Neural cell (in vitro differentiated cells): ENCODE results near the gene RAET1L. TPM values are rescaled to one million over a fixed set of nuclear protein-coding genes. Genes with fewer than 3 reads are reported as not detected.

Source experiments
- H2AFZ ChIP-seq: fragments of 200-600, 300-800 bp; sonication (generic), shearing (Covaris generic); 2 replicates; pipeline ENCODE4 v1.6.0; 2014; ENCODE audit warnings: low read depth, mild to moderate bottlenecking, antibody characterized with exemption, low read length, moderate library complexity
- H3F3A ChIP-seq: fragments of 200-600 bp; shearing (Covaris generic); 2 replicates; pipeline ENCODE4 v1.6.1; 2016; ENCODE audit warnings: mild to moderate bottlenecking, moderate library complexity, mixed read lengths, antibody characterized with exemption, low read length; ENCODE audit not compliant: insufficient read depth, poor library complexity, severe bottlenecking
- H3K27ac ChIP-seq: fragments of 200-600, 300-800 bp; sonication (generic), shearing (Covaris generic); 2 replicates; pipeline ENCODE4 v1.5.1; 2014; ENCODE audit warnings: mild to moderate bottlenecking, low read length, moderate library complexity
- H3K27me3 ChIP-seq: fragments of 300-800, 200-600 bp; sonication (generic), shearing (Covaris generic); 2 replicates; pipeline ENCODE4 v1.6.0; 2014; ENCODE audit warnings: mild to moderate bottlenecking, low read depth, low read length, moderate library complexity; ENCODE audit not compliant: insufficient read depth
- H3K36me3 ChIP-seq: fragments of 300-800, 200-600 bp; sonication (generic), shearing (Covaris generic); 2 replicates; pipeline ENCODE4 v1.5.1; 2014; ENCODE audit warnings: mild to moderate bottlenecking, antibody characterized with exemption, low read length, moderate library complexity; ENCODE audit not compliant: insufficient read depth
- H3K4me2 ChIP-seq: fragments of 300-800, 200-600 bp; sonication (generic), shearing (Covaris generic); 2 replicates; pipeline ENCODE4 v1.6.0; 2014; ENCODE audit warnings: mild to moderate bottlenecking, low read length
- H3K4me3 ChIP-seq: fragments of 300-800, 200-600 bp; sonication (generic), shearing (Covaris generic); 2 replicates; pipeline ENCODE4 v1.5.1; 2014; ENCODE audit warnings: mild to moderate bottlenecking, low read length, moderate library complexity
- H3K79me2 ChIP-seq: fragments of 200-600 bp; shearing (Covaris generic); replicated peaks from 2 replicates; pipeline ENCODE4 v1.6.0; 2014; ENCODE audit warnings: mild to moderate bottlenecking, low read length, moderate library complexity; ENCODE audit not compliant: insufficient read depth
- H3K9ac ChIP-seq: fragments of 300-800, 200-600 bp; sonication (generic), shearing (Covaris generic); 2 replicates; pipeline ENCODE4 v1.6.1; 2016; ENCODE audit warnings: mild to moderate bottlenecking, low read length, mixed read lengths
- H3K9me2 ChIP-seq: fragments of 200-600 bp; shearing (Covaris generic); 2 replicates; pipeline ENCODE4 v1.6.1; 2016; ENCODE audit warnings: mild to moderate bottlenecking, low read length, mixed read lengths; ENCODE audit not compliant: insufficient read depth
- H3K9me3 ChIP-seq: fragments of 200-600, 300-800 bp; sonication (generic), shearing (Covaris generic); 2 replicates; pipeline ENCODE4 v1.6.1; 2016; ENCODE audit warnings: mild to moderate bottlenecking, mixed run types, low read length, moderate library complexity, mixed read lengths
- H4K20me1 ChIP-seq: fragments of 200-600 bp; shearing (Covaris generic); 2 replicates; pipeline ENCODE4 v1.6.1; 2016; ENCODE audit warnings: mild to moderate bottlenecking, mixed run types; ENCODE audit not compliant: insufficient read depth
- CTCF ChIP-seq: fragments of 450-650 bp; IDR thresholded peaks from 2 replicates; pipeline ENCODE4 v1.5.1; 2014; ENCODE audit warnings: antibody characterized with exemption, mild to moderate bottlenecking, moderate library complexity; ENCODE audit not compliant: poor library complexity, severe bottlenecking
- EP300 ChIP-seq: fragments of 450-650 bp; conservative IDR thresholded peaks from 2 replicates; pipeline ENCODE4 v1.6.1; 2014; ENCODE audit warnings: antibody characterized with exemption, mild to moderate bottlenecking, moderate library complexity; ENCODE audit not compliant: poor library complexity, severe bottlenecking
- EZH2 ChIP-seq: fragments of 200-600, 300-800 bp; shearing (Covaris generic), sonication (generic); IDR thresholded peaks from 2 replicates; pipeline ENCODE4 v1.6.1; 2014; ENCODE audit warnings: antibody characterized with exemption, low read length, borderline replicate concordance, mild to moderate bottlenecking; ENCODE audit not compliant: insufficient read depth, poor library complexity, severe bottlenecking
- MXI1 ChIP-seq: fragments of 450-650 bp; conservative IDR thresholded peaks from 2 replicates; pipeline ENCODE4 v1.6.1; 2014; ENCODE audit warnings: antibody characterized with exemption, mild to moderate bottlenecking; ENCODE audit not compliant: poor library complexity, severe bottlenecking
- POLR2AphosphoS5 ChIP-seq: IDR thresholded peaks from 2 replicates; pipeline ENCODE4 v1.6.1; 2012
- RAD21 ChIP-seq: fragments of 450-650 bp; conservative IDR thresholded peaks from 2 replicates; pipeline ENCODE4 v1.6.1; 2014; ENCODE audit warnings: antibody characterized with exemption, mild to moderate bottlenecking, moderate library complexity
- REST ChIP-seq: IDR thresholded peaks from 2 replicates; pipeline ENCODE4 v1.6.1; 2012; ENCODE audit warnings: borderline replicate concordance
- SMC3 ChIP-seq: fragments of 450-650 bp; conservative IDR thresholded peaks from 2 replicates; pipeline ENCODE4 v1.6.1; 2014; ENCODE audit warnings: antibody characterized with exemption, mild to moderate bottlenecking, moderate library complexity; ENCODE audit not compliant: poor library complexity
- TAF1 ChIP-seq: IDR thresholded peaks from 2 replicates; pipeline ENCODE4 v1.6.1; 2012; ENCODE audit warnings: low read depth
- polyA plus RNA-seq: library from polyadenylated mRNA; depleted of rRNA; stranded (reverse); fragments of >200 nt; gene quantifications from 2 replicates; pipeline ENCODE4 v1.2.3, GENCODE V29; 2014

The RAET1L gene
- polyA plus RNA-seq, 1 donor from 2014 or later = not detected

- Histone ChIP-seq H3K9me3 (no peaks in the 10 kb centered on the region), H3K27ac (no peak overlapping the region), H3K27me3 (peaks cover 9% of the 10 kb centered on the region), H3K79me2 (no peaks in the 10 kb centered on the region), H3K9ac (no peak overlapping the region), H3K4me2 (no peak overlapping the region), H4K20me1 (no peaks in the 10 kb centered on the region), H2AFZ (no peak overlapping the region), H3K9me2 (no peaks in the 10 kb centered on the region), H3K4me3 (no peak overlapping the region), H3K36me3 (no peaks in the 10 kb centered on the region), H3F3A (no peaks in the 10 kb centered on the region)
- no peak for TF ChIP-seq CTCF
- no peak for TF ChIP-seq MXI1
- TF ChIP-seq REST = no peak
- TF ChIP-seq TAF1 = no peak
- TF ChIP-seq RAD21 = no peak
- no peak for TF ChIP-seq EZH2
- TF ChIP-seq SMC3 = no peak
- TF ChIP-seq EP300 = no peak
- TF ChIP-seq POLR2AphosphoS5 = no peak
Observed at GRCh38 chr6:150072201-150072600, 46.9 kb upstream of the RAET1L start.

- H3K9me3 ChIP-seq = no peaks in the 10 kb centered on the region
- H2AFZ ChIP-seq = no peak overlapping the region
- no peaks in the 10 kb centered on the region for H4K20me1 ChIP-seq
- H3K9ac ChIP-seq = no peak overlapping the region
- peaks cover 9% of the 10 kb centered on the region for H3K27me3 ChIP-seq
- no peaks in the 10 kb centered on the region for H3K9me2 ChIP-seq
- H3K36me3 ChIP-seq = no peaks in the 10 kb centered on the region
- H3K4me2 ChIP-seq = no peak overlapping the region
- no peaks in the 10 kb centered on the region for H3K79me2 ChIP-seq
- no peaks in the 10 kb centered on the region for H3F3A ChIP-seq
- no peak overlapping the region for H3K4me3 ChIP-seq
- H3K27ac ChIP-seq = no peak overlapping the region
- TF ChIP-seq MXI1 (no peak), EP300 (no peak), TAF1 (no peak), CTCF (no peak), EZH2 (no peak), REST (no peak)
Observed at GRCh38 chr6:150070236-150070818, 45.0 kb upstream of the RAET1L start.
